ENCODE data around the gene GPR108.

DNA sequence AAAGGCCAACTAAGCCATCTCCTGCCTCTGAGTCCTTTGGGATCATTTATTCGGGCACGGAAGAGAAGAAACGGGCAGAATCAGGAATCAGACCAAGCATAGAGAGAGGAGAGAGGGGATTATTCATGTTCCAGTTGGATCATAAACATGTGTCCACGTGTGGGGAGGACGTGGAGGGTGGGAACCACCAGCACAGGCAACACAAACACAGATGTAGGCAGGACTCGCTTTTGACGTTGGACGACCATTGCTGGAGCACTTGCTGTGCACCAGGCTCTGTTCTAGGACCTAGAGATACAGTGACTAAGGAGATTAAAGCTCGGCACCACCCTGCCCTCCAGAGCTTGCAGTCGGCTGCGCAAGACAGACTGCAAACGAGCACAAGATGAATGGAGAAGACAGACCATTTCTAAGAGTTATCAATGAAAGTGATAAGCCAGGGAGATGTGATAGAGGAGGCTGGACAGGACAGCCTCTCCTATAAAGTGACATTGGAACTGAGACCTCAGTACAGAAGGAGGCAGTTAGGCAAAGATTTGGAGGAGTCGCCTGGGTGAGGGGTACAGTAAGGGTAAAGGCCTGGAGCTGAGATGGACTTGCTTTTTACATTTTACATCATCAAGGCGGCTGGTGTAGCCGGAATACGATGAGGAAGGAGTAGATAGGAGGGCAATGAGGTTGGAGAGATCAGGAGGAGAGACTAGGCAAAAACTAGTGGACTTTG is 29.1 kb upstream of the GPR108 start:
- TF ChIP-seq, protein P1, sequence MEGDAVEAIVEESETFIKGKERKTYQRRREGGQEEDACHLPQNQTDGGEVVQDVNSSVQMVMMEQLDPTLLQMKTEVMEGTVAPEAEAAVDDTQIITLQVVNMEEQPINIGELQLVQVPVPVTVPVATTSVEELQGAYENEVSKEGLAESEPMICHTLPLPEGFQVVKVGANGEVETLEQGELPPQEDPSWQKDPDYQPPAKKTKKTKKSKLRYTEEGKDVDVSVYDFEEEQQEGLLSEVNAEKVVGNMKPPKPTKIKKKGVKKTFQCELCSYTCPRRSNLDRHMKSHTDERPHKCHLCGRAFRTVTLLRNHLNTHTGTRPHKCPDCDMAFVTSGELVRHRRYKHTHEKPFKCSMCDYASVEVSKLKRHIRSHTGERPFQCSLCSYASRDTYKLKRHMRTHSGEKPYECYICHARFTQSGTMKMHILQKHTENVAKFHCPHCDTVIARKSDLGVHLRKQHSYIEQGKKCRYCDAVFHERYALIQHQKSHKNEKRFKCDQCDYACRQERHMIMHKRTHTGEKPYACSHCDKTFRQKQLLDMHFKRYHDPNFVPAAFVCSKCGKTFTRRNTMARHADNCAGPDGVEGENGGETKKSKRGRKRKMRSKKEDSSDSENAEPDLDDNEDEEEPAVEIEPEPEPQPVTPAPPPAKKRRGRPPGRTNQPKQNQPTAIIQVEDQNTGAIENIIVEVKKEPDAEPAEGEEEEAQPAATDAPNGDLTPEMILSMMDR (IDR thresholded peaks at IDR 0.05; ENCODE audit: poor library complexity): no peak
- no peak for TF ChIP-seq EZH2 (IDR thresholded peaks at IDR 0.05; ENCODE audit: borderline replicate concordance)

Measured in hepatocyte (in vitro differentiated cells).